Measurements from ENCODE around the gene IRGM. TPM values are rescaled to one million over a fixed set of nuclear protein-coding genes. Genes with fewer than 3 reads are reported as not detected.
A peak's percentile ranks its signal among the peaks of the same experiment; 100 is the strongest.
"Not testable (repeated sequence)": the region's sequence is repeated elsewhere in the genome, so short reads cannot be mapped to it uniquely, and the experiment has no call there.

Gene IRGM
- total RNA-seq, 2 experiments from 2014 or later = 1.7 to 3.8 TPM

DNA sequence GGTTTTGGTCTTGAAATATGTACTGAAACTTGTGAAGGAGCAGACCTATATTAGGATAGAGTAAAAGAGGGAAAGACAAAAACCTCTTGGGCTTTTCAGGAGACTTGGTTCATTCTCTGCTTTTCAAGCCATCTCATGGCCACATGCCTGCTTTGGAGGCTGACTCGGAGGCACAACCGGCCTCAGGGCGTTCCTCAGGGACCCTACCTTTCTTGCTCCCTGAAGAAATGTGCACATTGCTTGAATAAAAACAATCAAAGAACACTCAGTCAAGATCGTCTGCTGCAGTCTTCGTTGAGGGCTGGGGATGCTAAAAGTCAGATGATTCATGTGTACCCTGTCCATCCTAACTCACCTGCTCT, 994 bp downstream of the IRGM start:
- Mint-ChIP-seq H3K4me3 (peak overlapping the region; percentile 73), H3K9me3 (ENCODE audit: low read depth) (peaks cover 5% of the 10 kb centered on the region), H3K4me1 (peaks cover 31% of the 10 kb centered on the region), H3K27ac (no peak overlapping the region), H3K27me3 (no peaks in the 10 kb centered on the region), H3K36me3 (peaks cover 8% of the 10 kb centered on the region)
- DNase-seq (no peak), ATAC-seq (no peak)
- CTCF ChIA-PET = interaction anchor here (0.7 to 4.0 kb wide), 29 partner anchors 11 to 405 kb away, joined by 3 to 68 read pairs (median 7); partner anchors contain the start of genes DCTN4, RBM22 and SMIM3

DNA sequence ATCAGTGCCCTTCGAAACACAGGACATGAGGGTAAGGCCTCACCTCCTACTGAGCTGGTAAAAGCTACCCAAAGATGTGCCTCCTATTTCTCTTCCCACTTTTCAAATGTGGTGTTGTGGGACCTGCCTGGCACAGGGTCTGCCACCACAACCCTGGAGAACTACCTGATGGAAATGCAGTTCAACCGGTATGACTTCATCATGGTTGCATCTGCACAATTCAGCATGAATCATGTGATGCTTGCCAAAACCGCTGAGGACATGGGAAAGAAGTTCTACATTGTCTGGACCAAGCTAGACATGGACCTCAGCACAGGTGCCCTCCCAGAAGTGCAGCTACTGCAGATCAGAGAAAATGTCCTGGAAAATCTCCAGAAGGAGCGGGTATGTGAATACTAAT, 1.9 kb downstream of the IRGM start:
- DNase-seq (no peak), ATAC-seq (no peak)
- no peak overlapping the region for H3K27ac Mint-ChIP-seq
- H3K4me1 Mint-ChIP-seq = peaks cover 31% of the 10 kb centered on the region
- no peaks in the 10 kb centered on the region for H3K27me3 Mint-ChIP-seq
- CTCF ChIA-PET = interaction anchor here (1.3 to 4.0 kb wide), 5 partner anchors 47 to 287 kb away, joined by 3 to 68 read pairs (median 33); partner anchors contain the start of genes DCTN4 and SMIM3
- no peak overlapping the region for H3K4me3 Mint-ChIP-seq
- peaks cover 5% of the 10 kb centered on the region for H3K9me3 Mint-ChIP-seq (ENCODE audit: low read depth)
- H3K36me3 Mint-ChIP-seq = peaks cover 8% of the 10 kb centered on the region

GRCh38 chr5:150851039-150851438, 4.7 kb downstream of the IRGM start:
- CTCF ChIA-PET = interaction anchor here (1.2 to 3.5 kb wide), 3 partner anchors 50 to 306 kb away, joined by 4 to 14 read pairs (median 5); no protein-coding TSS in a partner anchor
- H3K4me1 Mint-ChIP-seq = peaks cover 29% of the 10 kb centered on the region
- no peaks in the 10 kb centered on the region for H3K27me3 Mint-ChIP-seq
- peaks cover 2% of the 10 kb centered on the region for H3K9me3 Mint-ChIP-seq (ENCODE audit: low read depth)
- no peak for ATAC-seq
- no peak for DNase-seq
- H3K36me3 Mint-ChIP-seq = peaks cover 5% of the 10 kb centered on the region
- no peak overlapping the region for H3K27ac Mint-ChIP-seq
- H3K4me3 Mint-ChIP-seq = no peak overlapping the region

DNA sequence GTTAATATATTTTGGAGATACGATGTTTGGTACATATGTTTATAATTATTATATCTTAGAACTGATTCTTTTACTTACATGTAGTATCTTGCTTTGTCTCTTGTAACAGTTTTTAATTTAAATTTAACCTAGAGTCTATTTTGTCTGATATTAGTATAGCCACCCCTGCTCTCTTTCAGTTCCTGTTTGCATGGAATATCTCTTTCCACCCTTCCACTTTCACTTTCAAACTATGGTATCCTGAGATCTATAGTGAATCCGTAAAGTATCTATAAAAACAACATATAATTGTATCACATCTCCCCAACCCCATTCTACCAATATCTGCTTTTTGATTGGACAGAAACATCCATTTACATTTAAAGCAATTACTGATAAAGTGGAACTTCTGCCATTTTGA, 7.2 kb downstream of the IRGM start:
- Mint-ChIP-seq H3K4me3 (no peak overlapping the region), H3K36me3 (peaks cover 4% of the 10 kb centered on the region), H3K27me3 (no peaks in the 10 kb centered on the region), H3K27ac (no peak overlapping the region), H3K4me1 (peaks cover 10% of the 10 kb centered on the region), H3K9me3 (ENCODE audit: low read depth) (peaks cover 2% of the 10 kb centered on the region)
- DNase-seq (no peak), ATAC-seq (no peak)
- CTCF ChIA-PET = no interaction called here

GRCh38 chr5:150856700-150857099, 10.4 kb downstream of the IRGM start:
- ATAC-seq; H3K9me3 Mint-ChIP-seq (ENCODE audit: low read depth); H3K36me3 Mint-ChIP-seq; DNase-seq; H3K4me3 Mint-ChIP-seq; H3K27me3 Mint-ChIP-seq; H3K4me1 Mint-ChIP-seq; CTCF ChIA-PET; H3K27ac Mint-ChIP-seq: not testable (repeated sequence)

- H3K9me3 Mint-ChIP-seq (ENCODE audit: low read depth) = peaks cover 14% of the 10 kb centered on the region
- no peaks in the 10 kb centered on the region for H3K27me3 Mint-ChIP-seq
- H3K27ac Mint-ChIP-seq = no peak overlapping the region
- CTCF ChIA-PET = no interaction called here
- peaks cover 4% of the 10 kb centered on the region for H3K36me3 Mint-ChIP-seq
- H3K4me1 Mint-ChIP-seq = no peaks in the 10 kb centered on the region
- ATAC-seq (no peak), DNase-seq (no peak)
- no peak overlapping the region for H3K4me3 Mint-ChIP-seq
These were observed 14.0 kb downstream of the IRGM start for GRCh38 chr5:150860246-150860821.

- CTCF ChIA-PET = no interaction called here
- ATAC-seq = no peak
- peaks cover 16% of the 10 kb centered on the region for H3K9me3 Mint-ChIP-seq (ENCODE audit: low read depth)
- no peaks in the 10 kb centered on the region for H3K27me3 Mint-ChIP-seq
- H3K27ac Mint-ChIP-seq = no peak overlapping the region
- no peak for DNase-seq
- peaks cover 2% of the 10 kb centered on the region for H3K36me3 Mint-ChIP-seq
- H3K4me3 Mint-ChIP-seq = no peak overlapping the region
- no peaks in the 10 kb centered on the region for H3K4me1 Mint-ChIP-seq
These were observed 15.7 kb downstream of the IRGM start for GRCh38 chr5:150862070-150862469.

DNA sequence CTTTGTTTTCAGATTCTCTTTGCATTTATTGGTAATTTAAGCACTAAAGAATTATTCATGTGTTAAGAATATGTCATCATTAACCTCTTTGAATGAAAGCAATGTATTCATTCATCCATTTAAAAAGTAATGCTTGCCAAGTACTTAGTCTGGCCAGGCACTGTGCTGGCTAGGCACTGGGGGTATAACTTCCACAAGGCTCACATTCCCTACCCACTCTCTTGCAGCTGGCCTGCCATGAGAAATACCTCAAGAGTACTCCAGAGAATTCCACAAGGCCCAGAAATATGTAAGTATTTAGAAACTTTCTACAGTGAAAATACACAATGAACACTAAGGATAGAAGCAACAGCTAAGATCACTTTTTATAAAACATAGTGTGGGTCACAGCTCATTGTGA, 33.0 kb downstream of the IRGM start:
- Mint-ChIP-seq H3K4me1 (no peaks in the 10 kb centered on the region), H3K9me3 (ENCODE audit: low read depth) (peaks cover 8% of the 10 kb centered on the region)
- CTCF ChIA-PET = no interaction called here

GRCh38 chr5:150895431-150896428, 49.4 kb downstream of the IRGM start:
- Mint-ChIP-seq H3K4me1 (no peaks in the 10 kb centered on the region), H3K27me3 (no peaks in the 10 kb centered on the region), H3K9me3 (ENCODE audit: low read depth) (peaks cover 55% of the 10 kb centered on the region), H3K36me3 (peaks cover 21% of the 10 kb centered on the region), H3K27ac (no peak overlapping the region), H3K4me3 (no peak overlapping the region)
- CTCF ChIA-PET = no interaction called here
- no peak for DNase-seq
- ATAC-seq = no peak

More for the DNA sequence above, 33.0 kb downstream of the IRGM start:
- H3K27ac Mint-ChIP-seq = no peak overlapping the region
- H3K4me3 Mint-ChIP-seq = no peak overlapping the region
- DNase-seq (no peak), ATAC-seq (no peak)
- no peaks in the 10 kb centered on the region for H3K27me3 Mint-ChIP-seq
- H3K36me3 Mint-ChIP-seq = no peaks in the 10 kb centered on the region

Other genes starting within 250 kb of the IRGM start
- under 1 TPM; 0.05 to 0.09 TPM for gene SYNPO, start 205.9 kb upstream of the IRGM start, total RNA-seq
- gene MYOZ3, start 185.3 kb upstream of the IRGM start, total RNA-seq = not detected
- gene RBM22, start 145.5 kb upstream of the IRGM start, total RNA-seq = 10 to 100 TPM; 63.3 to 78.7 TPM
- gene DCTN4, start 87.5 kb upstream of the IRGM start, total RNA-seq = 10 to 100 TPM; 41.9 to 46.1 TPM
- 10 to 100 TPM; 22.1 to 37.5 TPM for gene SMIM3, start 67.8 kb upstream of the IRGM start, total RNA-seq
- under 1 TPM; 0.26 to 0.44 TPM for gene ZNF300, start 58.5 kb downstream of the IRGM start, total RNA-seq
- not detected for gene GPX3, start 174.1 kb downstream of the IRGM start, total RNA-seq
- gene TNIP1, start 234.5 kb downstream of the IRGM start, total RNA-seq = 100 to 1,000 TPM; 136 to 201 TPM